GM12878 (cell line): Measurements from ENCODE around the gene SOWAHD.

Experiments used
- CEBPB ChIP-seq, 2 experiments: fragments of 150-350 bp in 1 of 2; IDR thresholded peaks; 2 replicates each; pipeline ENCODE4 v1.6.1; 2012 to 2014; ENCODE audit warnings: low read depth in 2 of 2, low read length in 2 of 2, borderline replicate concordance in 1 of 2, inconsistent platforms in 1 of 2
- IKZF1 ChIP-seq: fragments of 450-650 bp; conservative IDR thresholded peaks from 2 replicates; pipeline ENCODE4 v1.6.1; 2017; ENCODE audit warnings: antibody characterized with exemption, mild to moderate bottlenecking
- POLR2AphosphoS5 ChIP-seq: IDR thresholded peaks from 2 replicates; pipeline ENCODE4 v1.6.1; 2011; ENCODE audit warnings: mild to moderate bottlenecking, low read length, inconsistent platforms
- SMC3 ChIP-seq: IDR thresholded peaks from 2 replicates; pipeline ENCODE4 v1.6.1; 2011; ENCODE audit warnings: low read length, improper control_type of control experiment, borderline replicate concordance
- TF ChIP-seq, protein P1 (sequence below): fragments of 450-650 bp; IDR thresholded peaks from 2 replicates; pipeline ENCODE4 v1.6.1; 2014; ENCODE audit warnings: mild to moderate bottlenecking
- TF ChIP-seq, protein P2 (sequence below): IDR thresholded peaks from 2 replicates; pipeline ENCODE4 v1.6.1; 2012; ENCODE audit warnings: low read depth, low read length, improper control_type of control experiment
- TF ChIP-seq, protein P3 (sequence below): IDR thresholded peaks from 2 replicates; pipeline ENCODE4 v1.6.1; 2011; ENCODE audit warnings: low read depth, low read length, improper control_type of control experiment, borderline replicate concordance

DNA sequence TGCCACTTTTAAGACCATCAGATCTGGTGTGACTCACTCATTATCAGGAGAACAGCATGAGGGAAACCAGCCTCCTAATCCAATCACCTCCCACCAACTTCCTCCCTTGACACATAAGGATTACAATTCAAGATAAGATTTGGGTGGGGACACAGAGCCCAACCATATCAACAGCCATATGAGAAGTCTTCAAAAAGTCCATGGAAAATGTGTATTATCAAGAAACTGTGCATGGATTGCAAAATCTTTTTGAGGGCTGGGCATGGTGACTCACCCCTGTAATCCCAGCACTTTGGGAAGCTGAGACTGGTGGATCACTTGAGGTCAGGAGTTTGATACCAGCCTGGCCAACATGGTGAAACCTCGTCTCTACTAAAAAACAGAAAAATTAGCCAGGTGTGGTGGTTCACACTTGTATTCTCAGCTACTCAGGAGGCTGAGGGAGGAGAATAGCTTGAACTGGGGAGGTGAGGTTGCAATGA lies 50.8 kb downstream of the SOWAHD start:
- TF ChIP-seq, protein P1, sequence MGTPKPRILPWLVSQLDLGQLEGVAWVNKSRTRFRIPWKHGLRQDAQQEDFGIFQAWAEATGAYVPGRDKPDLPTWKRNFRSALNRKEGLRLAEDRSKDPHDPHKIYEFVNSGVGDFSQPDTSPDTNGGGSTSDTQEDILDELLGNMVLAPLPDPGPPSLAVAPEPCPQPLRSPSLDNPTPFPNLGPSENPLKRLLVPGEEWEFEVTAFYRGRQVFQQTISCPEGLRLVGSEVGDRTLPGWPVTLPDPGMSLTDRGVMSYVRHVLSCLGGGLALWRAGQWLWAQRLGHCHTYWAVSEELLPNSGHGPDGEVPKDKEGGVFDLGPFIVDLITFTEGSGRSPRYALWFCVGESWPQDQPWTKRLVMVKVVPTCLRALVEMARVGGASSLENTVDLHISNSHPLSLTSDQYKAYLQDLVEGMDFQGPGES = no peak
- no peak for TF ChIP-seq POLR2AphosphoS5
- no peak for TF ChIP-seq IKZF1
- no peak for TF ChIP-seq SMC3
- TF ChIP-seq, protein P2, sequence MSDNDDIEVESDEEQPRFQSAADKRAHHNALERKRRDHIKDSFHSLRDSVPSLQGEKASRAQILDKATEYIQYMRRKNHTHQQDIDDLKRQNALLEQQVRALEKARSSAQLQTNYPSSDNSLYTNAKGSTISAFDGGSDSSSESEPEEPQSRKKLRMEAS = no peak
- no peak for TF ChIP-seq CEBPB (IDR thresholded peaks at IDR 0.05; ENCODE audit: borderline replicate concordance in 1 of 2, low read depth in 2 of 2, low read length in 2 of 2)
- TF ChIP-seq, protein P3, sequence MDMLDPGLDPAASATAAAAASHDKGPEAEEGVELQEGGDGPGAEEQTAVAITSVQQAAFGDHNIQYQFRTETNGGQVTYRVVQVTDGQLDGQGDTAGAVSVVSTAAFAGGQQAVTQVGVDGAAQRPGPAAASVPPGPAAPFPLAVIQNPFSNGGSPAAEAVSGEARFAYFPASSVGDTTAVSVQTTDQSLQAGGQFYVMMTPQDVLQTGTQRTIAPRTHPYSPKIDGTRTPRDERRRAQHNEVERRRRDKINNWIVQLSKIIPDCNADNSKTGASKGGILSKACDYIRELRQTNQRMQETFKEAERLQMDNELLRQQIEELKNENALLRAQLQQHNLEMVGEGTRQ = no peak
